Measurements from ENCODE around the gene TNFSF13.

GRCh38 chr17:7558544-7559319 lies at the start of gene TNFSF13:
- no peak for TF ChIP-seq POLR2A (IDR thresholded peaks at IDR 0.05)
- TF ChIP-seq CTCF (IDR thresholded peaks at IDR 0.05) = no peak
- no peak for TF ChIP-seq POLR2AphosphoS5 (IDR thresholded peaks at IDR 0.05)

Data from suprapubic skin (tissue), 4 donors.